GM18951 (cell line): ENCODE measurements around the gene RBMS1.

Experiments used
- POLR2A ChIP-seq: IDR thresholded peaks from 4 replicates; pipeline ENCODE4 v1.6.1; 2011; ENCODE audit warnings: mild to moderate bottlenecking; ENCODE audit not compliant: insufficient read length, insufficient read depth; ENCODE audit errors: extremely low read depth
- in situ Hi-C: fragments of 300-500 bp; cut with MboI; formaldehyde crosslinking; loops from one replicate; pipeline ENCODE4 v1.12.0; 2022; ENCODE audit warnings: low sequenced_read_pairs, mixed read lengths, inconsistent platforms; ENCODE audit not compliant: unreplicated experiment

RBMS1 gene

DNA sequence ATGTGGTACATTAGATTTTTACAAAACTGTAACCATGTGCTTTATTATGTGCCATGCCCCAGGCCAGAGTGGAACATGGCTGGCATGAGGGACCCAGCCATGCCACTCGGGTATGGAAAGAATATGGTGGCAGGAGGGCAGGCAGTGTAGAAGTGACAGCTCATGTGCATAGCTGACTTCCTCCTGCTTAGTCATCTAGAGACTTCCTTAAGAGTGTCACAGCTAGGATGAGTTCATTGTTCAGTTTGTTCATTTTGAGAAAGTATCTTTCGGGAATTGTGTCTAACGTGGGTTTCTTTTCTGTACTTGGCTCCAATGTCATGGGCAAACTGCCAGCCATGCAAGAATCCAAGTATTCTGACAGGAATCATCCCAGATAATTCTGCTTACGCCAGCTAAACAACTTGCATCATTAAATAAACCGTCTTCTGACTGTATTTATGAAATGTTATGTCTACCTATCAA, 199.2 kb downstream of the RBMS1 start:
- in situ Hi-C loops: no loop called here
- TF ChIP-seq POLR2A: no peak

DNA sequence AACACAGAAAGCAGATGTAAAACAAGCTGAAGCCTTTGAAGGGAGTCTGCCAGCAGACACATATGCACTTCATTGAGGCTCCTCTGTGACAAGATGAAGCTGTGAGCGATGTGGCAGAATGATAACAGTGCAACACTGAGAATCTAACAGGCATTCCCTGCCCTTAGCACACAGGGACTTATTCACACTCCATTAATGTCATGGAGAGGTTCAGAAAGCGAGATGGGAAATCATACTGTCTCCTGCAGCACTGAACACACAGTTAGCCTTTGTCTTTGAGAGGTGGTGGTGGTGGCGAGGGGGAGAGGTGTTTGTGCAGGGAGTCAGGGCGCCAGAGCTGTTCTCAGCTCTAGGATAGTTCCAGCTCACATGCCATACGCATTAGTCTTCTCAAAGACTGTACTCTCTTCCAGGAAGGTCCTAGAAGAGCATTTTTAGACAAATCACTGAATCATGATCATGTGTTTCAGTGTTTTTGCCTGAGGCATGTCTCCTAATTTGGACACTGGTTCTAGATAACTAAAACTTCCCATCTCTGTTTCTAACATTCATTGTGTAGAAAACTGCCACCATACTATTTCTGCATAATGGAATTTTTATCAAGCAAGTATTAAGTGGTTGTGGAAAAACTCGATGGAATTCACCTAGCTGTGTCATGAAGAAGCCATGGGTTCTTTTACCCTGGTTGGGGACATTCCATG, 200.1 kb downstream of the RBMS1 start:
- TF ChIP-seq POLR2A: no peak
- in situ Hi-C loops: no loop called here

DNA sequence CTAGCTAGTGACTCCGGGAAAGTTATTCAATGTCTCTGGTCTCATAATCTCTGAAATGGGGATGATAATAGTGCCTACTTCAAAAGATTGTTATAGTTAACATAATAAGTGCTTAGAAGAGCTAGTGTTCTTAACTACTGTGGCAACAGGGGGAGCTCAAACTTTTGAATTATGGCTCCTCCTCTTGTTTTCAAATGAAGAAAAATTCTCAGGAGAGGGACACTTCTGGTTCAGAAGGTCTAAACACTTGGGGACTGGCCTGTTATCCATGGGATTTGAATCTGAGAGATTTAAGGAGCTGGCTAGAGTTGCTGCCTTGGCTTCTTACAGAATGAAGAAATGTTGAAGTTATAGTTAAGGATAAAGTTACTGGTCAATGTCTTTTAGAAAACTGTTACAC, 201.4 kb downstream of the RBMS1 start:
- in situ Hi-C loops: no loop called here

DNA sequence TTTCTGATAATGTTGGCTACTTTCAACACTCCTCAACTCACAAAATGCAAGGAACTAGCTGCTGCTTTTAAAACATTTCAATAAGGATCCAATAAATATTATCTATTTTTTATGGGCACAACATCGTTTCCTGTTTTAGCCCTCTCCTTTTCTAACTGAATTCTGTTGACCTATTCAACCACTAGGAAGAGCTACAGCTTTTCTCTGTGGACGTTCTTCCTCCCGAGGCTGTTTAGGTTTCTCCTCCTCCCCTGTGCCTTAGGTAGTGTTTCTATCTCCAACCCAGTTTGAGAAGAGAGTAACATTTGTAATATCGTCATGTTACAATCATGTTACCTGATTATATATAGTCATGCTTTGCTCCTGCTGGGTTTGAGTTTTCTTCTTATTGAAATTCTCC, 202.2 kb downstream of the RBMS1 start:
- in situ Hi-C loops: no loop called here
- no peak for TF ChIP-seq POLR2A

More for the DNA sequence above, 201.4 kb downstream of the RBMS1 start:
- TF ChIP-seq POLR2A: no peak

DNA sequence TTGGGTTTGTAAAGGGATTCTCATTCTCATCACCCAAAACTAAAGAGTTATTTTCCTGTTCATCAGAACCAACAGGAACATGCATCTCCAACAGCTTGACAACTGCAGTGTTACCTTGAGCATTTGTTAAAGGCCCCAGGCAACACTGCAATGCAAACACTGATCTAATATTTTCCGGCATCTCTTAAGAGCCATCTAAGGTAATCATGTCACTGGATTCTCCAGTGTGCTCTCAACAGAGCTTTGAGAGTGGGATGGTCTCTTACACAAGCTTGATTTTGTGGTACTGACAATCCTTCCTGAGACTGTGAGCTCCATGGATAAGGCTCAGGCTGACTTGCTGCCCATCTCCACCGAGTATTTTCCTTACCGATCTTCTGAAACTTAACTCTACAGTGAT, 203.0 kb downstream of the RBMS1 start:
- no peak for TF ChIP-seq POLR2A
- in situ Hi-C loops: no loop called here

DNA sequence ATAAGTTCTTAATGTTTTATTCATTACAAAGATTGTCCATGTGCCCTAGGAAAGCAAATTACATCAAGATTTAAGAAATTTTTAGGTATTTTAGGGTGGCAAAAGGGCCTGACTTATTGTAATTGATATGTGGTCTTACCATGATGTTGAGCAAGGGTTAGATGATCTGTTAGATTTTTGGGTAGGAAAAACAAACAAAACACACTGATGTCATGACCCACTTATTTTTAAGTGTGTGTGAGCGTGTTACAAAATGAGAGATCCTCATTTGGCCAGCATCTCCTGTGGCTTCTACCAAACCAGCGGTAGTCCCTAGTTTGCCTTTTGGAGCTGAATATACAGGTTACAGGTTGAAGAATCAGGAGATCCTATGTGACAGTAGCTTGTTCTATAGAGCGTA, 203.8 kb downstream of the RBMS1 start:
- in situ Hi-C loops: no loop called here
- TF ChIP-seq POLR2A: no peak

GRCh38 chr2:160289126-160289525, 204.5 kb downstream of the RBMS1 start:
- in situ Hi-C loops: no loop called here
- no peak for TF ChIP-seq POLR2A

- no peak for TF ChIP-seq POLR2A
- in situ Hi-C loops: no loop called here
These were observed 205.3 kb downstream of the RBMS1 start for GRCh38 chr2:160288324-160288723.

DNA sequence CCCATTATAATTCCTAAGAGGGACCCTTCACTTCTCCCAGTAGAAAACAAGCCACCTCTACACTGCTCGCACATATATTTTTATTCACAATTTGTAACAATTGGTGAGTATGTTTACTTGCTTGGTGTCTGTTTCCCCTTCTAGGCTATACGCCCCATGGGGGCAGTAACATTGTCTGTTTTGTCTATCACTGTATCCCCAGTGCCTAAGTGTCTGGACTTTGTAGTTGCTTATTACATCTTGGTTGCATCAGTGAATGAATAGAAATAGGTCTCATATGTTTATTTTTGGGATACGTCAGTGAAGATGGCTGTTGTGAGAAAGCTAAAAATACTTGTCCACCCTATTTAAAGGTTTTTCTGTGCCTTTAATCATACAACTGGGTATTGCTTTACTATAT, 206.1 kb downstream of the RBMS1 start:
- no peak for TF ChIP-seq POLR2A
- in situ Hi-C loops: no loop called here

DNA sequence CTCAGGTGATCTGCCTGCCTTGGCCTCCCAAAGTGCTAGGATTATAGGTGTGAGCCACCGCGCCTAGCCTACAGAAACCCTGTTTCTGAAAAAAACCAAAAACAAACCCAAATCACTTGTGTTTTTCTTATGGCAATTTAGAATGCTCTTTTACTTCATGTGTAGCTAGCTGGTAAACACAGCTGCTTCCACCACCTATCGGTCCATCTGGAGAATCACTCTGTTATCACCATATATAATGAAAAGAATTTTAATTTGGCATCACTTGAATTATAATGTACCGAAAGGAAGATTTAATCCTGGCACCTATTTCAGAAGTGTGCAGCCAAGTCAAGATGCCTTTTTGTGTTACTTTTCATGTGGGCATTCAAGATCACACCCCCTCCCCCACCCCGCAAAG, 207.1 kb downstream of the RBMS1 start:
- TF ChIP-seq POLR2A: no peak
- in situ Hi-C loops: no loop called here

- in situ Hi-C loops: no loop called here
- TF ChIP-seq POLR2A: no peak
These were observed 209.9 kb downstream of the RBMS1 start for GRCh38 chr2:160283675-160284074.

DNA sequence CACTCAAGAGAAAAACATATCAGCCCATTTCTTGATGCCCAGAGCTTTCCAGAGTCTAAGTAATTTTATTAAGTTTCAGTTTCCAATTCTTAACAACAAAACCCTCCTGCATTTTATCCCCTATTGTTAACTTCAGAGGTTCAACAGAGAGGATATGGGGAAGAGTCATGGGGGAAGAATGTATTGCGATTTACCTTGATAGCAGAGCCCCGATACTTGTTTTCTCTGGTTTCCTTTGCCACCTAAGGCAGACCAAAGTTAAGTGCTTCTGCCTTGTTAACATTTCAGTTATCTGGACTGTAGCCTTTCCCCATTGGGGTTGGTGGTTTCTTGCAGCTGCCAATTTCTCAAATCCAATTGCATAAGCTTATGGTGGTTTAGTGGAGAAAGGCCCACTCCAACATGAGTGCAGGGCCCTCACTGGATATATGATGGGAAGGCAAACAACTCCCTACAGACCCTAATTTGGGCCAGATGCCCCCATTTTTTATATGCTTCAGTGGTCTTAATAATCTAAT, 211.5 kb downstream of the RBMS1 start:
- TF ChIP-seq POLR2A: no peak
- in situ Hi-C loops: no loop called here

- in situ Hi-C loops: no loop called here
- TF ChIP-seq POLR2A: no peak
These were observed 212.4 kb downstream of the RBMS1 start for GRCh38 chr2:160281213-160281612.

- in situ Hi-C loops: no loop called here
These were observed 213.7 kb downstream of the RBMS1 start for GRCh38 chr2:160279813-160280465.

More at GRCh38 chr2:160279813-160280465, 213.7 kb downstream of the RBMS1 start:
- TF ChIP-seq POLR2A: no peak
